Smooth muscle cell (in vitro differentiated cells): ENCODE data around the gene AMELX. TPM values are rescaled to one million over a fixed set of nuclear protein-coding genes. Genes with fewer than 3 reads are reported as not detected.

ENCODE experiments used
- DNase-seq: peaks from one replicate; lab custom pipeline; 2025; ENCODE audit not compliant: unreplicated experiment; lab: John Stamatoyannopoulos, UW
- H2AFZ ChIP-seq: fragments of 200-600 bp; sonication (generic); 2 replicates; pipeline ENCODE4 v1.6.0; 2016; ENCODE audit warnings: antibody characterized with exemption, low read depth, mild to moderate bottlenecking
- H3F3A ChIP-seq: fragments of 200-600 bp; sonication (generic); 2 replicates; pipeline ENCODE4 v1.6.0; 2017; ENCODE audit warnings: antibody characterized with exemption, low read depth
- H3K27ac ChIP-seq: fragments of 200-600 bp; sonication (generic); 2 replicates; pipeline ENCODE4 v1.5.1; 2016; ENCODE audit warnings: low read depth, mild to moderate bottlenecking
- H3K27me3 ChIP-seq: fragments of 200-600 bp; sonication (generic); 2 replicates; pipeline ENCODE4 v1.6.1; 2016; ENCODE audit warnings: low read depth, mild to moderate bottlenecking
- H3K36me3 ChIP-seq: fragments of 200-600 bp; sonication (generic); 2 replicates; pipeline ENCODE4 v1.5.1; 2016; ENCODE audit warnings: low read depth
- H3K4me1 ChIP-seq: fragments of 200-600 bp; sonication (generic); 2 replicates; pipeline ENCODE4 v1.5.1; 2016; ENCODE audit warnings: low read depth
- H3K4me2 ChIP-seq: fragments of 200-600 bp; sonication (generic); 2 replicates; pipeline ENCODE4 v1.6.0; 2016; ENCODE audit warnings: mild to moderate bottlenecking
- H3K4me3 ChIP-seq: fragments of 200-600 bp; sonication (generic); 2 replicates; pipeline ENCODE4 v1.5.1; 2016; ENCODE audit warnings: mild to moderate bottlenecking
- H3K79me2 ChIP-seq: fragments of 200-600 bp; sonication (generic); 2 replicates; pipeline ENCODE4 v1.6.0; 2016; ENCODE audit warnings: low read depth, mild to moderate bottlenecking
- H3K9ac ChIP-seq: fragments of 200-600 bp; sonication (generic); 2 replicates; pipeline ENCODE4 v1.6.0; 2016; ENCODE audit warnings: low read depth
- H3K9me3 ChIP-seq: fragments of 200-600 bp; sonication (generic); replicated peaks from 2 replicates; pipeline ENCODE4 v1.5.1; 2016; ENCODE audit warnings: low read depth
- H4K20me1 ChIP-seq: fragments of 200-600 bp; sonication (generic); 2 replicates; pipeline ENCODE4 v1.6.0; 2016; ENCODE audit warnings: low read depth
- WGBS: methylation state at CpG from one replicate; pipeline ENCODE4 v1.1.7; 2016; ENCODE audit warnings: low lambda C conversion rate; 5-methylcytosine and 5-hydroxymethylcytosine counted together
- polyA plus RNA-seq: library from polyadenylated mRNA; unstranded; fragments of >200 nt; fragmentation: Nextera tagmentation; extraction: Ambion mirVana; gene quantifications from 2 replicates; pipeline ENCODE4 v1.2.1, GENCODE V29; 2016
- total RNA-seq: library from RNA; depleted of rRNA; stranded (reverse); fragments of >200 nt; gene quantifications from 2 replicates; pipeline ENCODE4 v1.2.3, GENCODE V29; 2014
- TF ChIP-seq, protein P1 (sequence below): fragments of 200-600 bp; sonication (generic); IDR thresholded peaks from 2 replicates; pipeline ENCODE4 v1.5.1; 2017; ENCODE audit warnings: borderline replicate concordance, mild to moderate bottlenecking, antibody characterized with exemption; ENCODE audit not compliant: insufficient read depth, poor library complexity, severe bottlenecking

Gene AMELX
- total and polyA plus RNA-seq, 2 experiments from 2014 or later = not detected

DNA sequence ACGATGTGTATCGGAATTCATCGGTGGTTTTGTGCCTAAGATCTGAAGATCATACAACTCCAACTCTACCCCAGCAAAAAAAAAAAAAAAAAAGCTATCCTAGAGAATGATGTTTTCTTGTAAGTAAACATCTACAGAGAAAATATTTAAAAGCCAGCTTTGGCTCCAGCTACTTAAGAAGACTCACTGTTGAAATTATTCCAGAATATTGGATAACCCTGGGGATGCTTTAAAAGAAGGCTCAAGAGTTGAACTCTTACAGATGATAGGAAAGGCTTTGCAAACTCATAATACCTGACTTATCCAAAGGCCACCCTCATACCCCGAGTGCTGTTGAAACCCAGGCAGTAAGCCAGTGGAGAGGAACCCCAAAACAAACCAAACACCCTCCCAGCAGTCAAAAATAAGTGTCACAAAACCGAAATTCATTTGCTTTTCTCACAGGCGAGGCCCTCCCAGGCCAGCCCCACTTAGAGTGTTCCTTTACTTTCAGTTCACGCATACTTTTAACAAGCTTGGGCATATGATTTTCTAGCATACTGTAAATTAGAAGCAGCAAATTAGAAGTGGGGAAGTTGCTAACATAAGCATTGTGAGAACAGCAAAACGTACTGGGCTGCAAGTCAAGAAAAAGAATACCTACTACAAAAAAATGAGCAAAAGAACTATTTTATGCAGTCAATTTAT, 2.7 kb upstream of the AMELX start:
- no peaks in the 10 kb centered on the region for H3K9me3 ChIP-seq
- no peak for DNase-seq
- H3K9ac ChIP-seq = no peak overlapping the region
- no peaks in the 10 kb centered on the region for H3K27me3 ChIP-seq
- H3K36me3 ChIP-seq = no peaks in the 10 kb centered on the region
- no peaks in the 10 kb centered on the region for H4K20me1 ChIP-seq
- H3K4me2 ChIP-seq = no peak overlapping the region
- 74% methylated on average over 8 of the region's 8 CpGs for WGBS
- no peaks in the 10 kb centered on the region for H3F3A ChIP-seq
- no peak overlapping the region for H3K27ac ChIP-seq
- no peak overlapping the region for H2AFZ ChIP-seq
- no peak overlapping the region for H3K4me3 ChIP-seq
- no peaks in the 10 kb centered on the region for H3K4me1 ChIP-seq
- H3K79me2 ChIP-seq = no peaks in the 10 kb centered on the region
- TF ChIP-seq, protein P1, sequence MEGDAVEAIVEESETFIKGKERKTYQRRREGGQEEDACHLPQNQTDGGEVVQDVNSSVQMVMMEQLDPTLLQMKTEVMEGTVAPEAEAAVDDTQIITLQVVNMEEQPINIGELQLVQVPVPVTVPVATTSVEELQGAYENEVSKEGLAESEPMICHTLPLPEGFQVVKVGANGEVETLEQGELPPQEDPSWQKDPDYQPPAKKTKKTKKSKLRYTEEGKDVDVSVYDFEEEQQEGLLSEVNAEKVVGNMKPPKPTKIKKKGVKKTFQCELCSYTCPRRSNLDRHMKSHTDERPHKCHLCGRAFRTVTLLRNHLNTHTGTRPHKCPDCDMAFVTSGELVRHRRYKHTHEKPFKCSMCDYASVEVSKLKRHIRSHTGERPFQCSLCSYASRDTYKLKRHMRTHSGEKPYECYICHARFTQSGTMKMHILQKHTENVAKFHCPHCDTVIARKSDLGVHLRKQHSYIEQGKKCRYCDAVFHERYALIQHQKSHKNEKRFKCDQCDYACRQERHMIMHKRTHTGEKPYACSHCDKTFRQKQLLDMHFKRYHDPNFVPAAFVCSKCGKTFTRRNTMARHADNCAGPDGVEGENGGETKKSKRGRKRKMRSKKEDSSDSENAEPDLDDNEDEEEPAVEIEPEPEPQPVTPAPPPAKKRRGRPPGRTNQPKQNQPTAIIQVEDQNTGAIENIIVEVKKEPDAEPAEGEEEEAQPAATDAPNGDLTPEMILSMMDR = no peak

- Histone ChIP-seq H4K20me1 (no peaks in the 10 kb centered on the region), H3F3A (no peaks in the 10 kb centered on the region), H3K4me2 (no peak overlapping the region), H3K9me3 (no peaks in the 10 kb centered on the region), H3K27me3 (no peaks in the 10 kb centered on the region), H3K27ac (no peak overlapping the region), H3K79me2 (no peaks in the 10 kb centered on the region), H3K4me3 (no peak overlapping the region), H3K36me3 (no peaks in the 10 kb centered on the region), H3K4me1 (no peaks in the 10 kb centered on the region), H2AFZ (no peak overlapping the region), H3K9ac (no peak overlapping the region)
- TF ChIP-seq, protein P1 = no peak
- DNase-seq = no peak
- WGBS = 70% methylated on average over 5 of the region's 5 CpGs
Observed at GRCh38 chrX:11296051-11296450, 2.8 kb downstream of the AMELX start.

DNA sequence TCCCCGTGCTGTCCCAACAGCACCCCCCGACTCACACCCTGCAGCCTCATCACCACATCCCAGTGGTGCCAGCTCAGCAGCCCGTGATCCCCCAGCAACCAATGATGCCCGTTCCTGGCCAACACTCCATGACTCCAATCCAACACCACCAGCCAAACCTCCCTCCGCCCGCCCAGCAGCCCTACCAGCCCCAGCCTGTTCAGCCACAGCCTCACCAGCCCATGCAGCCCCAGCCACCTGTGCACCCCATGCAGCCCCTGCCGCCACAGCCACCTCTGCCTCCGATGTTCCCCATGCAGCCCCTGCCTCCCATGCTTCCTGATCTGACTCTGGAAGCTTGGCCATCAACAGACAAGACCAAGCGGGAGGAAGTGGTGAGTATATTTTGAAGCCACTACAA, 5.4 kb downstream of the AMELX start:
- Histone ChIP-seq H3K9me3 (no peaks in the 10 kb centered on the region), H2AFZ (no peak overlapping the region), H3K4me3 (no peak overlapping the region), H3F3A (no peaks in the 10 kb centered on the region), H4K20me1 (no peaks in the 10 kb centered on the region), H3K4me1 (no peaks in the 10 kb centered on the region), H3K27ac (no peak overlapping the region), H3K27me3 (no peaks in the 10 kb centered on the region), H3K4me2 (no peak overlapping the region), H3K36me3 (no peaks in the 10 kb centered on the region), H3K9ac (no peak overlapping the region), H3K79me2 (no peaks in the 10 kb centered on the region)
- TF ChIP-seq, protein P1 = no peak
- WGBS = 90% methylated on average over 9 of the region's 9 CpGs
- DNase-seq = no peak

GRCh38 chrX:11304829-11305228, 11.6 kb downstream of the AMELX start:
- no peaks in the 10 kb centered on the region for H3K4me1 ChIP-seq
- H2AFZ ChIP-seq = no peak overlapping the region
- H3K9me3 ChIP-seq = no peaks in the 10 kb centered on the region
- no peak for DNase-seq
- H3K4me3 ChIP-seq = no peak overlapping the region
- no peaks in the 10 kb centered on the region for H3K36me3 ChIP-seq
- no peaks in the 10 kb centered on the region for H3K79me2 ChIP-seq
- TF ChIP-seq, protein P1 = no peak
- no peaks in the 10 kb centered on the region for H3F3A ChIP-seq
- no peak overlapping the region for H3K27ac ChIP-seq
- no peaks in the 10 kb centered on the region for H4K20me1 ChIP-seq
- H3K27me3 ChIP-seq = no peaks in the 10 kb centered on the region
- no peak overlapping the region for H3K4me2 ChIP-seq
- H3K9ac ChIP-seq = no peak overlapping the region
- 73% methylated on average over 6 of the region's 6 CpGs for WGBS
